ENCODE results near the gene LRRK1. TPM values are rescaled to one million over a fixed set of nuclear protein-coding genes. Genes with fewer than 3 reads are reported as not detected.

Gene LRRK1, protein sequence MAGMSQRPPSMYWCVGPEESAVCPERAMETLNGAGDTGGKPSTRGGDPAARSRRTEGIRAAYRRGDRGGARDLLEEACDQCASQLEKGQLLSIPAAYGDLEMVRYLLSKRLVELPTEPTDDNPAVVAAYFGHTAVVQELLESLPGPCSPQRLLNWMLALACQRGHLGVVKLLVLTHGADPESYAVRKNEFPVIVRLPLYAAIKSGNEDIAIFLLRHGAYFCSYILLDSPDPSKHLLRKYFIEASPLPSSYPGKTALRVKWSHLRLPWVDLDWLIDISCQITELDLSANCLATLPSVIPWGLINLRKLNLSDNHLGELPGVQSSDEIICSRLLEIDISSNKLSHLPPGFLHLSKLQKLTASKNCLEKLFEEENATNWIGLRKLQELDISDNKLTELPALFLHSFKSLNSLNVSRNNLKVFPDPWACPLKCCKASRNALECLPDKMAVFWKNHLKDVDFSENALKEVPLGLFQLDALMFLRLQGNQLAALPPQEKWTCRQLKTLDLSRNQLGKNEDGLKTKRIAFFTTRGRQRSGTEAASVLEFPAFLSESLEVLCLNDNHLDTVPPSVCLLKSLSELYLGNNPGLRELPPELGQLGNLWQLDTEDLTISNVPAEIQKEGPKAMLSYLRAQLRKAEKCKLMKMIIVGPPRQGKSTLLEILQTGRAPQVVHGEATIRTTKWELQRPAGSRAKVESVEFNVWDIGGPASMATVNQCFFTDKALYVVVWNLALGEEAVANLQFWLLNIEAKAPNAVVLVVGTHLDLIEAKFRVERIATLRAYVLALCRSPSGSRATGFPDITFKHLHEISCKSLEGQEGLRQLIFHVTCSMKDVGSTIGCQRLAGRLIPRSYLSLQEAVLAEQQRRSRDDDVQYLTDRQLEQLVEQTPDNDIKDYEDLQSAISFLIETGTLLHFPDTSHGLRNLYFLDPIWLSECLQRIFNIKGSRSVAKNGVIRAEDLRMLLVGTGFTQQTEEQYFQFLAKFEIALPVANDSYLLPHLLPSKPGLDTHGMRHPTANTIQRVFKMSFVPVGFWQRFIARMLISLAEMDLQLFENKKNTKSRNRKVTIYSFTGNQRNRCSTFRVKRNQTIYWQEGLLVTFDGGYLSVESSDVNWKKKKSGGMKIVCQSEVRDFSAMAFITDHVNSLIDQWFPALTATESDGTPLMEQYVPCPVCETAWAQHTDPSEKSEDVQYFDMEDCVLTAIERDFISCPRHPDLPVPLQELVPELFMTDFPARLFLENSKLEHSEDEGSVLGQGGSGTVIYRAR (N-terminal part only)
- total RNA-seq: 1 to 10 TPM; 1.5 to 8.1 (median 2.0) TPM
- polyA plus RNA-seq: 1 to 10 TPM; 1.8 to 1.9 TPM
- long read RNA-seq, donor 1, partial matches to known transcripts: 1 of 2 reads
- long read RNA-seq, donor 1, other reads (novel, unspliced or antisense): 1 of 2 reads
- long read RNA-seq, donor 2, partial matches to known transcripts: 1 of 2 reads
- long read RNA-seq, donor 2, other reads (novel, unspliced or antisense): 1 of 2 reads
- long read RNA-seq, donor 3, partial matches to known transcripts: 1 of 2 reads
- long read RNA-seq, donor 3, other reads (novel, unspliced or antisense): 1 of 2 reads

DNA sequence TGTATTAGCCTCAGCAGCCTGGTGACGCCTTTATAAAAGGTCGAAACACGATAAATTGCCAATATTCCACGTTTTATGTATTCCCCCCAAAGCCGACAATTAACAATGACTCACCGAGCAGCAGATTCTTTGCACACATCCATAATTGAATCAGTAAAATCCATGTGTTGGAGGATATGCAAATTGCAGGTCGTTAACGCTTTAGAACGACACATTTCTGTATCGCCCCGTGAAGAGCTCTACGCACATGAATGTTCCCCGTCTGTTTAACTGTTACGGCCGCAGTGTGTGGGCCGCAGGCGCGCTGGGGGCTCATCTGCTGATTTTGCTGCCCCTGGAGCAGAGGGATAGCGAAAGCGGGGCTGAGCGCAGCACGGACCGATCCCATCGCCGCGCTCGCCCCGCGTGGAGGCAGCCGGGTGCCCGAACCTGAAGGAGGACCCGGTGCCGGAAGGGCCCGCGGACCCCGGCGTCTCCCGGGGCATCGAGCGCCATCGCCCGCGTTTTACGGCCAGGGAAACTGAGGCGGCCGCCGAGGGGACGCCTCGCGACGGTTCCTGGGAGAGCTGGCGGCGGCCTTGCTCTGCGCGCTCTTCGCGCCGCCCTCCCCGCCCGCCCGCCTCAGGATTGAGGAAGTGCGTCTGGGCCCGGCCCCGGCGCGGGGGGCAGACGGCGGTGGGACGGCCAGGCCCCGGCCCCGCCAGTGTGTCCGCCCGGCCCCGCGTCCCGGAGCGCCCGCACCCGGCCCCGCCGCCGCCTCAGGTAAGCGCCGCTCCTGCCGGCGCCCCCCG lies at the start of gene LRRK1:
Gene LRRK1 (plus strand): TSS at position 668 of the 791 bp plus-strand sequence. CDS start 5,276 bp downstream, outside the sequence.
- Histone ChIP-seq H3K9me3 (peaks cover 0 to under 1% (median 0%) of the 10 kb centered on the region in 11 donors), H3K4me3 (peak within 1 kb of the TSS; percentile 58 to 75 (median 70)), H3K4me1 (peaks cover 0 to 55% (median 16%) of the 10 kb centered on the region in 9 donors), H3K27me3 (peaks cover 0 to 39% (median 20%) of the 10 kb centered on the region in 7 donors), H3K36me3 (peaks cover 0 to 12% (median 0%) of the 10 kb centered on the region in 9 donors), H3K27ac (peak within 1 kb of the TSS in 9 of 10 donors; percentile 44 to 83 (median 73))
- intact Hi-C loops (cut with DNase I): loop anchor here in 9 of 10 donors (1.0 to 10.0 kb wide), 6 partner anchors 88 to 346 kb away; partner anchors contain the start of gene CHSY1 (in 2 of the 9)
- DNase-seq (peak; percentile 35 to 49), ATAC-seq (peak; percentile 66 to 87 (median 70))
- TF ChIP-seq, protein P1, sequence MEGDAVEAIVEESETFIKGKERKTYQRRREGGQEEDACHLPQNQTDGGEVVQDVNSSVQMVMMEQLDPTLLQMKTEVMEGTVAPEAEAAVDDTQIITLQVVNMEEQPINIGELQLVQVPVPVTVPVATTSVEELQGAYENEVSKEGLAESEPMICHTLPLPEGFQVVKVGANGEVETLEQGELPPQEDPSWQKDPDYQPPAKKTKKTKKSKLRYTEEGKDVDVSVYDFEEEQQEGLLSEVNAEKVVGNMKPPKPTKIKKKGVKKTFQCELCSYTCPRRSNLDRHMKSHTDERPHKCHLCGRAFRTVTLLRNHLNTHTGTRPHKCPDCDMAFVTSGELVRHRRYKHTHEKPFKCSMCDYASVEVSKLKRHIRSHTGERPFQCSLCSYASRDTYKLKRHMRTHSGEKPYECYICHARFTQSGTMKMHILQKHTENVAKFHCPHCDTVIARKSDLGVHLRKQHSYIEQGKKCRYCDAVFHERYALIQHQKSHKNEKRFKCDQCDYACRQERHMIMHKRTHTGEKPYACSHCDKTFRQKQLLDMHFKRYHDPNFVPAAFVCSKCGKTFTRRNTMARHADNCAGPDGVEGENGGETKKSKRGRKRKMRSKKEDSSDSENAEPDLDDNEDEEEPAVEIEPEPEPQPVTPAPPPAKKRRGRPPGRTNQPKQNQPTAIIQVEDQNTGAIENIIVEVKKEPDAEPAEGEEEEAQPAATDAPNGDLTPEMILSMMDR (IDR thresholded peaks at IDR 0.05): no peak
- WGBS, 2 donors: 1 to 2% methylated on average over 48 to 87 of the region's 87 CpGs

DNA sequence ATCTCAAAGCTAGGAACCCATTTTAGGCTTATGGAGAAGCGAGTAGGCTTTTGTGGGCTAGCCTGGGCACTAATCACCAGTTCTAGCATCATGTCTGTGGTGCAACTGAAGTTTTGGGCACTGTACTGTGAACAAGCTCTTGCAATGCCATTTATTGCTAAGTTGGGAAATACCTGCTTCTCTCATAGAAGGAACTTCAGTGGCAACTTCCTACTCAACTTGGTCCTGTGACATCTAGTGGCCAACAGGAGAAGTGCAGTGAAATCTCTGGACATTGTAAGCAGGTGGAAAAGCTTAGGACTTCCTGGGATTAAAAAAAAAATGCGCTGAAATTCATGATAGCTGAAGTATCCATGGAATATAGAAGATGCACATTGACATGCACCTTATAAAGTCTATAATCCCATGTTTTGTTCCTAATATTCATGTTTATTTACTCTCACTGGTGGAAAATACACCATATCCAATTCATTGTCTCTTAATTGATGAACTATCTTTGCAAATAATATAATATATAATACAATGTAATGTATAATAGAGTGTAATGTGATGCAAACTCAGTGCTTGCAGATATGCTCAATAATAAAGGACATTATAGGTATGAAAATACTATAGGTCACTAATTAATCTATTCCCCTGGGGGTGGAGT lies 46.0 kb upstream of the LRRK1 start:
- TF ChIP-seq, protein P1 (IDR thresholded peaks at IDR 0.05): peak; percentile 82 to 93 (median 91)

DNA sequence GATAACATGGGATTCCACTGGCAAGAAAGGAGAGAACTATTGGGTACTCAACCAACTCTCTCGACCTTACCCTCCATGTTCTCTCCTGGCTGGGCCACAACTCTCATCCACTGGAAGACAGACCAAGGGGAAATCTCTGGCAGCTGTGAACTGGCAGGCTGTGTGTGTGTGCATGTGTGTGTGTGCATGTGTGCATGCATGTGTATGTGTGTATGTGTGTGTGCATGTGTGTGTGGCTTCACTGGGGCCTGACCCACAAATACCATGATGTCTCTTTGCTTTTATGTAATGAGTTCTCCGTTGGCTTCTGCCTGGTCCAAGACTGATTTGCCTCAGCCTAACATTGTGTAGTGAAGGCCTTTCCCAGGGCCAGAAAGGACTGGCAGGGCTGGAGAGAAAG lies 43.7 kb upstream of the LRRK1 start:
- Histone ChIP-seq H3K27ac (no peak overlapping the region), H3K27me3 (peaks cover 16 to 48% (median 40%) of the 10 kb centered on the region in 7 donors), H3K4me3 (no peak overlapping the region), H3K9me3 (no peaks in the 10 kb centered on the region), H3K36me3 (no peaks in the 10 kb centered on the region), H3K4me1 (peaks cover 0 to 9% (median 0%) of the 10 kb centered on the region in 9 donors)
- intact Hi-C loops (cut with DNase I): no loop called here
- 90 to 92% methylated on average over 2 of the region's 2 CpGs for WGBS, 2 donors
- DNase-seq: no peak
- TF ChIP-seq, protein P1 (IDR thresholded peaks at IDR 0.05): no peak
- no peak for ATAC-seq

More for the DNA sequence above, 46.0 kb upstream of the LRRK1 start:
- Histone ChIP-seq H3K27me3 (peaks cover 2 to 30% (median 21%) of the 10 kb centered on the region in 7 donors), H3K27ac (no peak overlapping the region), H3K4me3 (no peak overlapping the region), H3K9me3 (peaks cover 0 to 10% (median 0%) of the 10 kb centered on the region in 11 donors), H3K4me1 (no peaks in the 10 kb centered on the region), H3K36me3 (no peaks in the 10 kb centered on the region)
- WGBS, 2 donors: 43 to 47% methylated on average over 2 of the region's 2 CpGs
- intact Hi-C loops (cut with DNase I): loop anchor here in 9 of 10 donors (1.0 to 5.0 kb wide), 6 partner anchors 201 to 246 kb away; no protein-coding TSS in a partner anchor
- DNase-seq (peak in 1 of 2 donors; percentile 60), ATAC-seq (peak in 7 of 8 donors; percentile 61 to 78 (median 66))

Data from heart right ventricle (tissue), 16 donors.